GM12878 (cell line): ENCODE data around the gene BPNT1. TPM values are rescaled to one million over a fixed set of nuclear protein-coding genes. Genes with fewer than 3 reads are reported as not detected.
A peak's percentile ranks its signal among the peaks of the same experiment; 100 is the strongest.

ENCODE experiments used
- ATAC-seq: fragments of 200-7000 bp; cut with Tn5 transposase; 3 replicates; pipeline ENCODE4 v1.9.1; 2020; ENCODE audit warnings: mild to moderate bottlenecking, moderate library complexity
- BruUV-seq: library from RNA; stranded (reverse); fragments of 400-500 nt; replicated peaks from 2 replicates; lab custom pipeline; 2021; lab: Mats Ljungman, UMichigan
- CTCF ChIA-PET: fragments of 300-600 bp; sonication (Branson Sonifier 250); formaldehyde crosslinking; extraction: SDS; loops from one replicate; lab custom pipeline; 2021; ENCODE audit warnings: inconsistent platforms; lab: Yijun Ruan, JAX
- POLR2A ChIA-PET: fragments of 350-600 bp; formaldehyde crosslinking; extraction: SDS; loops from one replicate; lab custom pipeline; 2021; ENCODE audit warnings: inconsistent platforms; lab: Charles Lee
- RAD21 ChIA-PET: fragments of 300-600 bp; sonication (Branson Sonifier 250); formaldehyde crosslinking; loops from one replicate; lab custom pipeline; 2023; ENCODE audit warnings: antibody characterized with exemption; ENCODE audit not compliant: unreplicated experiment; lab: Charles Lee
- SMC1A ChIA-PET: fragments of 300-600 bp; sonication (Branson Sonifier 250); formaldehyde crosslinking; loops from one replicate; lab custom pipeline; 2023; ENCODE audit not compliant: unreplicated experiment, uncharacterized antibody; lab: Charles Lee
- DNase-seq: peaks from one replicate; pipeline ENCODE4 v3.0.0-alpha.2; 2011; ENCODE audit warnings: low read depth, low spot score
- FAIRE-seq: peaks from 3 replicates; lab custom pipeline; 2011; peaks lifted over from hg19 to GRCh38; lab: Jason Lieb, UNC
- H2AFZ ChIP-seq: 2 replicates; pipeline ENCODE4 v1.6.0; 2011; ENCODE audit warnings: low read depth, low read length, control low read depth; ENCODE audit not compliant: control insufficient read depth
- H3K27ac ChIP-seq: 2 replicates; pipeline ENCODE4 v1.5.1; 2011; ENCODE audit warnings: control low read depth; ENCODE audit not compliant: control insufficient read depth, insufficient read depth
- H3K27me3 ChIP-seq, 2 experiments: replicated peaks in 1 of 2; 2 replicates each; pipeline versions ENCODE4 v1.6.0 to v1.6.1; 2011; ENCODE audit warnings: low read length in 1 of 2; ENCODE audit not compliant: control insufficient read depth in 2 of 2, insufficient read depth in 2 of 2
- H3K36me3 ChIP-seq, 2 experiments: 2 replicates each; pipeline ENCODE4 v1.5.1; 2011; ENCODE audit warnings: low read length in 1 of 2; ENCODE audit not compliant: control insufficient read depth in 2 of 2, insufficient read depth in 2 of 2
- H3K4me1 ChIP-seq: 2 replicates; pipeline ENCODE4 v1.6.1; 2011; ENCODE audit warnings: mild to moderate bottlenecking, low read length, moderate library complexity, mixed read lengths; ENCODE audit not compliant: control insufficient read depth, insufficient read depth
- H3K4me2 ChIP-seq: 2 replicates; pipeline ENCODE4 v1.6.0; 2011; ENCODE audit warnings: control low read depth; ENCODE audit not compliant: control insufficient read depth, insufficient read depth
- H3K4me3 ChIP-seq: fragments of 200-600 bp; sonication (generic); 2 replicates; pipeline ENCODE4 v1.5.1; 2016
- H3K79me2 ChIP-seq: 2 replicates; pipeline ENCODE4 v1.6.0; 2011; ENCODE audit warnings: low read length; ENCODE audit not compliant: control insufficient read depth, insufficient read depth
- H3K9ac ChIP-seq: 2 replicates; pipeline ENCODE4 v1.8.0; 2011; ENCODE audit warnings: low read length, control low read depth, mixed read lengths; ENCODE audit not compliant: control insufficient read depth, insufficient read depth
- H3K9me3 ChIP-seq: replicated peaks from 3 replicates; pipeline ENCODE4 v1.5.1; 2011; ENCODE audit warnings: mild to moderate bottlenecking, low read length; ENCODE audit not compliant: control insufficient read depth, insufficient read depth
- H4K20me1 ChIP-seq: 2 replicates; pipeline ENCODE4 v1.6.0; 2011; ENCODE audit not compliant: control insufficient read depth, insufficient read depth
- CTCF ChIP-seq, 3 experiments: IDR thresholded peaks in 2 of 3; conservative IDR thresholded peaks in 1 of 3; 2 replicates each; pipeline ENCODE4 v1.5.1; 2011; ENCODE audit warnings: low read depth in 3 of 3, low read length in 3 of 3, mild to moderate bottlenecking in 3 of 3, control low read depth in 2 of 3, moderate library complexity in 2 of 3, inconsistent platforms in 1 of 3, mixed read lengths in 1 of 3; ENCODE audit not compliant: control insufficient read depth in 2 of 3, insufficient read depth in 1 of 3; ENCODE audit errors: extremely low read depth in 1 of 3
- ETV6 ChIP-seq, 2 experiments: fragments of 450-650 bp in 1 of 2; IDR thresholded peaks in 1 of 2; conservative IDR thresholded peaks in 1 of 2; 2 replicates each; pipeline ENCODE4 v1.6.1; 2014; ENCODE audit warnings: antibody characterized with exemption in 1 of 2, borderline replicate concordance in 1 of 2, low read depth in 1 of 2, mild to moderate bottlenecking in 1 of 2, moderate library complexity in 1 of 2
- NFYB ChIP-seq: IDR thresholded peaks from 2 replicates; pipeline ENCODE4 v1.6.1; 2011; ENCODE audit warnings: low read depth, mild to moderate bottlenecking, low read length, improper control_type of control experiment, moderate library complexity; ENCODE audit not compliant: insufficient read depth
- RB1 ChIP-seq: fragments of 450-650 bp; formaldehyde crosslinking; IDR thresholded peaks from 2 replicates; pipeline ENCODE4 v1.6.1; 2017; ENCODE audit warnings: mild to moderate bottlenecking, borderline replicate concordance
- YY1 ChIP-seq: IDR thresholded peaks from 2 replicates; pipeline ENCODE4 v1.6.1; 2011; ENCODE audit warnings: low read depth, mild to moderate bottlenecking, low read length
- WGBS: methylation state at CpG from one replicate; pipeline ENCODE4 v1.1.6; 2016; ENCODE audit warnings: low lambda C conversion rate; ENCODE audit not compliant: insufficient replicate concordance, insufficient coverage; ENCODE audit errors: missing lambda C conversion rate; 5-methylcytosine and 5-hydroxymethylcytosine counted together
- in situ Hi-C: fragments of 300-500 bp; cut with MboI; formaldehyde crosslinking; loops from 9 replicates; pipeline ENCODE4 v1.14.3; 2018; ENCODE audit warnings: mixed read lengths
- intact Hi-C: fragments of 100-400 bp; cut with micrococcal nuclease; formaldehyde crosslinking; loops from one replicate; pipeline ENCODE4 v1.14.2; 2022; ENCODE audit not compliant: unreplicated experiment
- polyA plus RNA-seq, 11 experiments: library from polyadenylated mRNA; depleted of rRNA in 4 of 11; unstranded in 6 of 11; stranded (reverse) in 5 of 11; fragments of >200 nt; fragmentation: Nextera tagmentation in 4 of 11; fragmentation: Illumina TruSeq in 1 of 11; extraction: Ambion mirVana in 4 of 11; extraction: Trizol in 1 of 11; gene quantifications; 1 replicate in 1 of 11; 2 replicates in 10 of 11; pipeline versions ENCODE4 v1.2.1 to v1.2.3, GENCODE V29; 2011 to 2016; ENCODE audit warnings: inconsistent platforms in 2 of 11, missing spikeins in 2 of 11, low read depth in 1 of 11
- total RNA-seq, 4 experiments: library from RNA; depleted of rRNA in 3 of 4; stranded (reverse); fragments of >200 nt in 3 of 4; fragmentation: Illumina TruSeq in 1 of 4; extraction: Trizol in 1 of 4; gene quantifications; 2 replicates each; pipeline versions ENCODE4 v1.2.1 to v1.2.3, GENCODE V29; 2013 to 2021

BPNT1 gene
- total and polyA plus RNA-seq, 10 of the 15 experiments (the other 5 are each of a cell fraction or from before 2014, with no cell fraction given): 35.5 to 78.4 (median 45.4) TPM

GRCh38 chr1:220137019-220137786 is 47.6 kb upstream of the BPNT1 start:
- ChIA-PET CTCF (interaction anchor here (0.7 to 1.1 kb wide), 3 partner anchors 24 to 148 kb away, joined by 3 to 6 read pairs (median 4); no protein-coding TSS in a partner anchor), SMC1A (interaction anchor here (0.8 to 0.9 kb wide), 2 partner anchors 12 to 23 kb away, joined by 3 to 4 read pairs; no protein-coding TSS in a partner anchor), RAD21 (no interaction called here), POLR2A (no interaction called here)
- no peak overlapping the region for H3K4me3 ChIP-seq
- no peaks in the 10 kb centered on the region for H3K27me3 ChIP-seq
- H3K9ac ChIP-seq: no peak overlapping the region
- FAIRE-seq (peak; percentile 27), DNase-seq (no peak), ATAC-seq (no peak)
- BruUV-seq: no TSS peak
- H3K79me2 ChIP-seq: no peaks in the 10 kb centered on the region
- in situ Hi-C loops: no loop called here
- 74% methylated on average over 9 of the region's 9 CpGs for WGBS
- H3K4me2 ChIP-seq: no peak overlapping the region
- H3K9me3 ChIP-seq: no peaks in the 10 kb centered on the region
- no peaks in the 10 kb centered on the region for H3K4me1 ChIP-seq
- H3K36me3 ChIP-seq: peaks cover 0 to 16% of the 10 kb centered on the region in 2 experiments
- TF ChIP-seq NFYB (no peak), RB1 (no peak), CTCF (IDR thresholded peaks at IDR 0.05 in 2 of 3, conservative IDR thresholded peaks at IDR 0.05 in 1 of 3; ENCODE audit: control insufficient read depth in 2 of 3, extremely low read depth in 1 of 3, insufficient read depth in 1 of 3, low read depth in 3 of 3, low read length in 3 of 3) (no peak), YY1 (no peak), ETV6 (conservative IDR thresholded peaks at IDR 0.05 in 1 of 2, IDR thresholded peaks at IDR 0.05 in 1 of 2; ENCODE audit: borderline replicate concordance in 1 of 2, low read depth in 1 of 2) (no peak)
- intact Hi-C loops: no loop called here
- H2AFZ ChIP-seq: no peak overlapping the region
- no peaks in the 10 kb centered on the region for H4K20me1 ChIP-seq
- no peak overlapping the region for H3K27ac ChIP-seq
